ENCODE results near the gene DONSON.

DNA sequence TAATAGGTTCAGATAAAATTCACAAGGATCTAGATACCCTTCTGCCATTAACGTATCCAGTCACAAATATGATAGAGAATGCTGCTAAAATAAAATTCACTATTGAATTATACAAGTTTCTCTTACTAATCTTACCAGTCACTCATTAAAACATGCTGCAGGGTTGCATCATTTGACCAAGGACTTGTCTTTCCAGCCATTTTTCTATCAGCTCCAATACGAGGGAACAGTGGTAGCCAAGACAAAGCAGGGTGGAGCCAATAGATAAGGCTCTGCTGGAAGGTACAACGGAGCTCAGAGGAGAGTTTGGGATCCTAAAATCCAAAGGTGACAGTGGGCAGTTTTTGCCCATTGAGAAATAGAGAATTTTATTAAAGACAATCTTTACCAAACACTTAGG lies 4.0 kb downstream of the DONSON start:
- TF ChIP-seq, protein P1, sequence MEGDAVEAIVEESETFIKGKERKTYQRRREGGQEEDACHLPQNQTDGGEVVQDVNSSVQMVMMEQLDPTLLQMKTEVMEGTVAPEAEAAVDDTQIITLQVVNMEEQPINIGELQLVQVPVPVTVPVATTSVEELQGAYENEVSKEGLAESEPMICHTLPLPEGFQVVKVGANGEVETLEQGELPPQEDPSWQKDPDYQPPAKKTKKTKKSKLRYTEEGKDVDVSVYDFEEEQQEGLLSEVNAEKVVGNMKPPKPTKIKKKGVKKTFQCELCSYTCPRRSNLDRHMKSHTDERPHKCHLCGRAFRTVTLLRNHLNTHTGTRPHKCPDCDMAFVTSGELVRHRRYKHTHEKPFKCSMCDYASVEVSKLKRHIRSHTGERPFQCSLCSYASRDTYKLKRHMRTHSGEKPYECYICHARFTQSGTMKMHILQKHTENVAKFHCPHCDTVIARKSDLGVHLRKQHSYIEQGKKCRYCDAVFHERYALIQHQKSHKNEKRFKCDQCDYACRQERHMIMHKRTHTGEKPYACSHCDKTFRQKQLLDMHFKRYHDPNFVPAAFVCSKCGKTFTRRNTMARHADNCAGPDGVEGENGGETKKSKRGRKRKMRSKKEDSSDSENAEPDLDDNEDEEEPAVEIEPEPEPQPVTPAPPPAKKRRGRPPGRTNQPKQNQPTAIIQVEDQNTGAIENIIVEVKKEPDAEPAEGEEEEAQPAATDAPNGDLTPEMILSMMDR (IDR thresholded peaks at IDR 0.05; ENCODE audit: borderline replicate concordance, extremely low read depth, low read length, poor library complexity, severe bottlenecking), result no peak
- TF ChIP-seq EZH2 (IDR thresholded peaks at IDR 0.05; ENCODE audit: borderline replicate concordance, low read depth, low read length, severe bottlenecking), result no peak

All from DND-41 (cell line).